Ishikawa (cell line): ENCODE measurements around the gene C17orf107.

Experiments
- CEBPB ChIP-seq: IDR thresholded peaks from 2 replicates; pipeline ENCODE4 v1.6.1; 2012
- CREB1 ChIP-seq: IDR thresholded peaks from 2 replicates; pipeline ENCODE4 v1.6.1; 2012; ENCODE audit warnings: low read depth
- EGR1 ChIP-seq: IDR thresholded peaks from 2 replicates; pipeline ENCODE4 v1.6.1; 2012
- EP300 ChIP-seq: IDR thresholded peaks from 2 replicates; pipeline ENCODE4 v1.6.1; 2012; ENCODE audit warnings: borderline replicate concordance
- FOXM1 ChIP-seq: IDR thresholded peaks from 2 replicates; pipeline ENCODE4 v1.6.1; 2012; ENCODE audit warnings: low read depth, borderline replicate concordance
- NFIC ChIP-seq: IDR thresholded peaks from 2 replicates; pipeline ENCODE4 v1.6.1; 2012
- RAD21 ChIP-seq: IDR thresholded peaks from 2 replicates; pipeline ENCODE4 v1.6.1; 2012; ENCODE audit warnings: low read depth
- REST ChIP-seq: IDR thresholded peaks from 2 replicates; pipeline ENCODE4 v1.6.1; 2012; ENCODE audit warnings: low read depth, mild to moderate bottlenecking
- TAF1 ChIP-seq: IDR thresholded peaks from 2 replicates; pipeline ENCODE4 v1.6.1; 2012; ENCODE audit warnings: low read depth, mild to moderate bottlenecking
- TCF12 ChIP-seq: IDR thresholded peaks from 2 replicates; pipeline ENCODE4 v1.6.1; 2012; ENCODE audit warnings: low read depth
- TEAD4 ChIP-seq: IDR thresholded peaks from 2 replicates; pipeline ENCODE4 v1.6.1; 2012
- USF1 ChIP-seq: IDR thresholded peaks from 2 replicates; pipeline ENCODE4 v1.6.1; 2012
- YY1 ChIP-seq: IDR thresholded peaks from 2 replicates; pipeline ENCODE4 v1.6.1; 2012; ENCODE audit warnings: low read depth
- ZBTB7A ChIP-seq: IDR thresholded peaks from 2 replicates; pipeline ENCODE4 v1.6.1; 2012; ENCODE audit warnings: low read depth
- TF ChIP-seq, protein P1 (sequence below): IDR thresholded peaks from 2 replicates; pipeline ENCODE4 v1.6.1; 2012

C17orf107 gene

GRCh38 chr17:4892499-4893221, 6.7 kb upstream of the C17orf107 start:
- peak; percentile 55 for TF ChIP-seq EGR1
- no peak for TF ChIP-seq TEAD4
- no peak for TF ChIP-seq TCF12

- no peak for TF ChIP-seq ZBTB7A
- no peak for TF ChIP-seq TEAD4
- TF ChIP-seq FOXM1 = no peak
- TF ChIP-seq RAD21 = no peak
- no peak for TF ChIP-seq CEBPB
- no peak for TF ChIP-seq TAF1
- TF ChIP-seq CREB1 = no peak
- no peak for TF ChIP-seq USF1
- no peak for TF ChIP-seq REST
- no peak for TF ChIP-seq NFIC
- TF ChIP-seq TCF12 = no peak
- no peak for TF ChIP-seq EP300
- TF ChIP-seq YY1 = no peak
- TF ChIP-seq EGR1 = no peak
- TF ChIP-seq, protein P1, sequence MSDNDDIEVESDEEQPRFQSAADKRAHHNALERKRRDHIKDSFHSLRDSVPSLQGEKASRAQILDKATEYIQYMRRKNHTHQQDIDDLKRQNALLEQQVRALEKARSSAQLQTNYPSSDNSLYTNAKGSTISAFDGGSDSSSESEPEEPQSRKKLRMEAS = no peak
Observed at GRCh38 chr17:4893272-4893671, 6.1 kb upstream of the C17orf107 start.

GRCh38 chr17:4893721-4894560, 5.4 kb upstream of the C17orf107 start:
- TF ChIP-seq CREB1 (no peak), EP300 (no peak), EGR1 (no peak), TEAD4 (no peak), REST (no peak), ZBTB7A (no peak), YY1 (no peak), CEBPB (no peak), NFIC (no peak), FOXM1 (no peak), TAF1 (no peak), TCF12 (no peak), USF1 (no peak), RAD21 (no peak)

GRCh38 chr17:4895121-4895520, 4.2 kb upstream of the C17orf107 start:
- no peak for TF ChIP-seq EP300

DNA sequence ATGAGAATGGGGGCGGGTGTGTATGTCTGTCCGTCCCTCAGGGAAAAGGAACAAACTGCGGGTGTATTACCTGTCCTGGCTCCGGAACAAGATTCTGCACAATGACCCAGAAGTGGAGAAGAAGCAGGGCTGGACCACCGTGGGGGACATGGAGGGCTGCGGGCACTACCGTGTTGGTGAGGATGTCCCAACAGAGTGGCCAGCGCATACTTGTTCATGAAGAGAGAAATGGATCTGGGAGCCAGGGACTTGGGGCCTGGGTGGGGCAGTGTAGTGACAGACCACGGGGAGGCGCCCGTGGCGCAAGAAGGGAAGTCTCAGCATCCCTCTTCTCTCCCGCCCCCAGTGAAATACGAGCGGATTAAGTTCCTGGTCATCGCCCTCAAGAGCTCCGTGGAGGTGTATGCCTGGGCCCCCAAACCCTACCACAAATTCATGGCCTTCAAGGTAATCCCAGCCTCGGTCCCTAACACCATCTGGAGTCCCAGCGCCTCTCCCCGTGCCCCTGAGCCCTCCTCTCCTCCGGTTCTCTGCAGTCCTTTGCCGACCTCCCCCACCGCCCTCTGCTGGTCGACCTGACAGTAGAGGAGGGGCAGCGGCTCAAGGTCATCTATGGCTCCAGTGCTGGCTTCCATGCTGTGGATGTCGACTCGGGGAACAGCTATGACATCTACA, 3.5 kb upstream of the C17orf107 start:
- TF ChIP-seq EP300 (no peak), TAF1 (no peak), RAD21 (no peak), USF1 (no peak), CEBPB (no peak), CREB1 (no peak), REST (no peak), EGR1 (no peak)
